Right lobe of liver (tissue), 6 donors: ENCODE data around the gene CDYL. TPM values are rescaled to one million over a fixed set of nuclear protein-coding genes. Genes with fewer than 3 reads are reported as not detected.

Source experiments
- ATAC-seq, 4 donors: fragments of 200-7000 bp; cut with Tn5 transposase; one replicate each; pipeline ENCODE4 v1.9.1; 2020; ENCODE audit warnings: mild to moderate bottlenecking in 4 of 4, moderate library complexity in 4 of 4
- DNase-seq, 3 donors: peaks; one replicate each; pipeline ENCODE4 v3.0.0-alpha.2; 2020
- H3K27ac ChIP-seq, 3 donors: fragments of 200-600 bp; one replicate each; pipeline ENCODE4 v1.8.0; 2022
- H3K27me3 ChIP-seq, 2 donors: fragments of 200-600 bp; one replicate each; pipeline ENCODE4 v1.8.0; 2022
- H3K36me3 ChIP-seq, 4 donors: fragments of 200-600 bp; sonication (generic) in 1 of 4; one replicate each; pipeline versions ENCODE4 v1.5.1 to v1.8.0; 2017 to 2022; ENCODE audit warnings: control low read depth in 1 of 4
- H3K4me1 ChIP-seq, 4 donors: fragments of 200-600 bp; sonication (generic) in 1 of 4; one replicate each; pipeline versions ENCODE4 v1.5.1 to v1.8.0; 2017 to 2022; ENCODE audit warnings: control low read depth in 1 of 4
- H3K4me3 ChIP-seq, 3 donors: fragments of 200-600 bp; one replicate each; pipeline ENCODE4 v1.8.0; 2022
- H3K9me3 ChIP-seq, 4 donors: fragments of 200-600 bp; sonication (generic) in 1 of 4; one replicate each; pipeline versions ENCODE4 v1.5.1 to v1.8.0; 2017 to 2022; ENCODE audit warnings: control low read depth in 1 of 4
- POLR2A ChIP-seq: fragments of 450-650 bp; IDR thresholded peaks from one replicate; pipeline ENCODE4 v1.6.1; 2017; ENCODE audit warnings: antibody characterized with exemption, mild to moderate bottlenecking
- WGBS: methylation state at CpG from one replicate; pipeline ENCODE4 v1.1.6; 2018; ENCODE audit warnings: low coverage, low lambda C conversion rate; ENCODE audit not compliant: insufficient coverage; ENCODE audit errors: missing lambda C conversion rate; 5-methylcytosine and 5-hydroxymethylcytosine counted together
- intact Hi-C, 2 donors: fragments of 100-400 bp; cut with DNase I; formaldehyde crosslinking; loops; one replicate each; pipeline versions ENCODE4 v1.11.2 to v1.14.1; 2022
- total RNA-seq, 6 experiments: library from RNA; depleted of rRNA in 2 of 6; stranded (reverse); fragments of >200 nt in 2 of 6; fragmentation: NEBNext Ultra II Directional in 3 of 6; extraction: Animal tissue kit (Norgen Biotek cat#: 25700) in 3 of 6; gene quantifications; one replicate each; pipeline versions ENCODE4 v1.1.0 to v1.2.4, GENCODE V29; 2016 to 2023
- TF ChIP-seq, protein P1 (sequence below), 4 donors: fragments of 200-600 bp in 3 of 4; fragments of 450-650 bp in 1 of 4; IDR thresholded peaks; one replicate each; pipeline versions ENCODE4 v1.5.1 to v1.8.0; 2016 to 2022; ENCODE audit warnings: antibody characterized with exemption in 4 of 4, mild to moderate bottlenecking in 2 of 4
- donor health status: DM: no; HTN: yes; CAD: no.
- donor health status: DM: no; HTN: no; CAD: no.
- donor health status: DM: no; HTN: no; CAD: no.
- donor health status: DM: no; HTN: yes; CAD: no.
- donor health status: DM: no; HTN: yes; CAD: no.

The CDYL gene
- total RNA-seq, 6 experiments from 2014 or later, result 5.0 to 16.1 (median 13.1) TPM

GRCh38 chr6:4925580-4925979 lies 149.4 kb downstream of the CDYL start:
- Histone ChIP-seq H3K36me3 (no peaks in the 10 kb centered on the region), H3K4me1 (no peaks in the 10 kb centered on the region), H3K27me3 (no peaks in the 10 kb centered on the region), H3K9me3 (no peaks in the 10 kb centered on the region), H3K4me3 (no peak overlapping the region), H3K27ac (no peak overlapping the region)
- intact Hi-C loops, result no loop called here
- TF ChIP-seq POLR2A, result no peak
- TF ChIP-seq, protein P1, sequence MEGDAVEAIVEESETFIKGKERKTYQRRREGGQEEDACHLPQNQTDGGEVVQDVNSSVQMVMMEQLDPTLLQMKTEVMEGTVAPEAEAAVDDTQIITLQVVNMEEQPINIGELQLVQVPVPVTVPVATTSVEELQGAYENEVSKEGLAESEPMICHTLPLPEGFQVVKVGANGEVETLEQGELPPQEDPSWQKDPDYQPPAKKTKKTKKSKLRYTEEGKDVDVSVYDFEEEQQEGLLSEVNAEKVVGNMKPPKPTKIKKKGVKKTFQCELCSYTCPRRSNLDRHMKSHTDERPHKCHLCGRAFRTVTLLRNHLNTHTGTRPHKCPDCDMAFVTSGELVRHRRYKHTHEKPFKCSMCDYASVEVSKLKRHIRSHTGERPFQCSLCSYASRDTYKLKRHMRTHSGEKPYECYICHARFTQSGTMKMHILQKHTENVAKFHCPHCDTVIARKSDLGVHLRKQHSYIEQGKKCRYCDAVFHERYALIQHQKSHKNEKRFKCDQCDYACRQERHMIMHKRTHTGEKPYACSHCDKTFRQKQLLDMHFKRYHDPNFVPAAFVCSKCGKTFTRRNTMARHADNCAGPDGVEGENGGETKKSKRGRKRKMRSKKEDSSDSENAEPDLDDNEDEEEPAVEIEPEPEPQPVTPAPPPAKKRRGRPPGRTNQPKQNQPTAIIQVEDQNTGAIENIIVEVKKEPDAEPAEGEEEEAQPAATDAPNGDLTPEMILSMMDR (IDR thresholded peaks at IDR 0.05), result no peak
- 95% methylated on average over 11 of the region's 12 CpGs for WGBS
- ATAC-seq (no peak), DNase-seq (no peak)

GRCh38 chr6:4928426-4928825 lies 152.2 kb downstream of the CDYL start:
- no peak for TF ChIP-seq POLR2A
- TF ChIP-seq, protein P1 (IDR thresholded peaks at IDR 0.05), result no peak
- 83% methylated on average over 3 of the region's 3 CpGs for WGBS
- intact Hi-C loops, result no loop called here
- no peak overlapping the region for H3K27ac ChIP-seq
- H3K27me3 ChIP-seq, result no peaks in the 10 kb centered on the region
- DNase-seq, result no peak
- no peak for ATAC-seq
- no peak overlapping the region for H3K4me3 ChIP-seq
- H3K9me3 ChIP-seq, result no peaks in the 10 kb centered on the region
- no peaks in the 10 kb centered on the region for H3K4me1 ChIP-seq
- H3K36me3 ChIP-seq, result no peaks in the 10 kb centered on the region

- DNase-seq (no peak), ATAC-seq (no peak)
- Histone ChIP-seq H3K27me3 (no peaks in the 10 kb centered on the region), H3K9me3 (no peaks in the 10 kb centered on the region), H3K4me3 (no peak overlapping the region), H3K4me1 (no peaks in the 10 kb centered on the region), H3K27ac (no peak overlapping the region), H3K36me3 (no peaks in the 10 kb centered on the region)
- no peak for TF ChIP-seq POLR2A
- TF ChIP-seq, protein P1 (IDR thresholded peaks at IDR 0.05), result no peak
- WGBS, result 100% methylated on average over 1 of the region's 1 CpG
- intact Hi-C loops, result no loop called here
Observed at GRCh38 chr6:4929097-4929718, 153.0 kb downstream of the CDYL start.

DNA sequence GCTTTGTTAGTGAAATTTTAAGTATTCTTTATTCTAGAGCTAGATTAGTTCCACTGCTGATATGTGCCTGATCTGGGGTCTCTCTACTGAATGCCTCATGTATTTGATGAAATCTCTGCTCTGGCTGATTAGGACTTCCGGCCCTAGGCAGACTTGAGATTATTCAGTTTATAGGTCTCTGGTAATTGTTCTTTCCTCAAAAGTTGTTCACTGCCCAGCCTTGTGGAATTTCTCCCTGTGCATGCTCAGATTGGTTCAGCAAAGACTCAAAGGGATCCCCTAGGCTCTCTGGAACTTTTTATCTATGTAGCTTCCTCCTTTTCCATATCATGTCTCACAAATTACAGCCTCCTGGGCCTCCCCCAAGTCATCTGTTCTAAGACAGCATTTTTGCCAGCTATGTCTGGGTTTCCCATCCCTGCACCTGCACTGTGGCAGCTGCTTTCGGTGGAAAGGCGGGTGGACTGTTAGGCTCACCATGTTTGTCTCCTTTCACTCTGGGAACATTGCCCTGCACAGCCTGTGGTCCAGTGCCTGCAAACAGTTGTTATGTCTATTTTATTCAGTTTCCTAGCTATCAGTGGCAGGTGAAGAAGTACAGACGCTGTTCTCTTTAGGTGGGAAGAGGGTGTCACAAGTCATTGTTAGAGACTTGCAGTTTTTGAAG lies 154.0 kb downstream of the CDYL start:
- intact Hi-C loops, result no loop called here
- no peaks in the 10 kb centered on the region for H3K4me1 ChIP-seq
- 94% methylated on average over 4 of the region's 4 CpGs for WGBS
- H3K36me3 ChIP-seq, result no peaks in the 10 kb centered on the region
- H3K27me3 ChIP-seq, result no peaks in the 10 kb centered on the region
- no peaks in the 10 kb centered on the region for H3K9me3 ChIP-seq
- no peak overlapping the region for H3K27ac ChIP-seq
- no peak overlapping the region for H3K4me3 ChIP-seq
- ATAC-seq, result no peak
- no peak for DNase-seq
- TF ChIP-seq, protein P1 (IDR thresholded peaks at IDR 0.05), result no peak
- TF ChIP-seq POLR2A, result no peak
